T-cell (primary cell): ENCODE measurements around the gene CAMK4. TPM values are rescaled to one million over a fixed set of nuclear protein-coding genes. Genes with fewer than 3 reads are reported as not detected.
"Not testable (repeated sequence)": the region's sequence is repeated elsewhere in the genome, so short reads cannot be mapped to it uniquely, and the experiment has no call there.

Experiments used
- ATAC-seq, 4 experiments: fragments of 200-7000 bp in 3 of 4; fragments of 150-1000 bp in 1 of 4; cut with Tn5 transposase; replicated peaks in 1 of 4; 1 replicate in 3 of 4; 2 replicates in 1 of 4; pipeline ENCODE4 v1.10.0; 2021; ENCODE audit warnings: moderate library complexity in 3 of 4, mild to moderate bottlenecking in 2 of 4, moderate number of reproducible peaks in 1 of 4
- CTCF ChIA-PET, 2 donors: fragments of 300-600 bp; sonication (Branson Sonifier 250); formaldehyde crosslinking; loops; one replicate each; lab custom pipeline; 2022; ENCODE audit warnings: antibody characterized with exemption in 2 of 2; lab: Charles Lee
- POLR2A ChIA-PET, 2 donors: fragments of 300-600 bp; sonication (Branson Sonifier 250); formaldehyde crosslinking; loops; one replicate each; lab custom pipeline; 2022; ENCODE audit warnings: antibody characterized with exemption in 2 of 2; lab: Charles Lee
- DNase-seq, 35 experiments: peaks; one replicate each; pipeline versions ENCODE4 v3.0.0 to v3.0.0-alpha.2; 2013 to 2023
- H3K27ac ChIP-seq: one replicate; pipeline ENCODE4 v1.5.1; 2013; ENCODE audit warnings: low read length
- H3K27me3 ChIP-seq, 2 experiments: replicated peaks in 1 of 2; 1 replicate in 1 of 2; 2 replicates in 1 of 2; pipeline versions ENCODE4 v1.6.1 to v1.7.0; 2013; ENCODE audit warnings: low read length in 1 of 2, mixed read lengths in 1 of 2; ENCODE audit not compliant: control insufficient read depth in 2 of 2, insufficient read depth in 2 of 2; ENCODE audit errors: extremely low read depth in 1 of 2
- H3K36me3 ChIP-seq, 2 donors: 1 replicate in 1 of 2; 2 replicates in 1 of 2; pipeline versions ENCODE4 v1.6.1 to v1.7.0; 2013; ENCODE audit warnings: low read length in 1 of 2; ENCODE audit not compliant: control insufficient read depth in 2 of 2, insufficient read depth in 1 of 2; ENCODE audit errors: extremely low read depth in 1 of 2
- H3K4me1 ChIP-seq, 2 experiments: 1 replicate in 1 of 2; 2 replicates in 1 of 2; pipeline versions ENCODE4 v1.6.1 to v1.7.0; 2013; ENCODE audit warnings: low read length in 2 of 2, mixed read lengths in 1 of 2; ENCODE audit not compliant: insufficient read depth in 2 of 2, control insufficient read depth in 1 of 2; ENCODE audit errors: extremely low read depth in 1 of 2
- H3K4me3 ChIP-seq, 2 donors: 1 replicate in 1 of 2; 2 replicates in 1 of 2; pipeline versions ENCODE4 v1.5.1 to v1.7.0; 2013; ENCODE audit warnings: mild to moderate bottlenecking in 2 of 2, low read length in 1 of 2, moderate library complexity in 1 of 2; ENCODE audit not compliant: control insufficient read depth in 1 of 2; ENCODE audit errors: extremely low read depth in 1 of 2
- H3K9me3 ChIP-seq: 2 replicates; pipeline ENCODE4 v1.7.0; 2013
- H3K27ac Mint-ChIP-seq, 2 donors: one replicate each; pipeline ENCODE4 v1.8.0; 2020 to 2021; ENCODE audit warnings: mild to moderate bottlenecking in 2 of 2, mixed read lengths in 2 of 2
- H3K27me3 Mint-ChIP-seq, 2 donors: one replicate each; pipeline ENCODE4 v1.8.0; 2021 to 2022; ENCODE audit warnings: mixed read lengths in 2 of 2
- H3K36me3 Mint-ChIP-seq: one replicate; pipeline ENCODE4 v1.8.0; 2021; ENCODE audit warnings: mixed read lengths
- H3K4me1 Mint-ChIP-seq, 3 donors: one replicate each; pipeline ENCODE4 v1.8.0; 2020 to 2022; ENCODE audit warnings: mixed read lengths in 3 of 3, mild to moderate bottlenecking in 1 of 3
- H3K4me3 Mint-ChIP-seq, 3 donors: one replicate each; pipeline ENCODE4 v1.8.0; 2020 to 2022; ENCODE audit warnings: mild to moderate bottlenecking in 3 of 3, mixed read lengths in 3 of 3, moderate library complexity in 3 of 3
- H3K9me3 Mint-ChIP-seq, 3 donors: one replicate each; pipeline ENCODE4 v1.8.0; 2020 to 2022; ENCODE audit warnings: mixed read lengths in 3 of 3
- WGBS: methylation state at CpG from one replicate; pipeline ENCODE4 v1.1.5; 2013; ENCODE audit warnings: missing lambda C conversion rate; ENCODE audit not compliant: insufficient coverage; 5-methylcytosine and 5-hydroxymethylcytosine counted together
- total RNA-seq, 35 experiments: library from RNA in 6 of 35; stranded (reverse) in 6 of 35; fragments of 120-200 nt in 1 of 35; gene quantifications; one replicate each; pipeline versions ENCODE4 v1.2.1 to v1.2.4 and lab custom pipeline; 2013 to 2026

Gene CAMK4
- total RNA-seq, 5 donors from 2014 or later (not counting 1 experiment from before 2014, with no cell fraction given), result 120 to 274 (median 243) TPM

DNA sequence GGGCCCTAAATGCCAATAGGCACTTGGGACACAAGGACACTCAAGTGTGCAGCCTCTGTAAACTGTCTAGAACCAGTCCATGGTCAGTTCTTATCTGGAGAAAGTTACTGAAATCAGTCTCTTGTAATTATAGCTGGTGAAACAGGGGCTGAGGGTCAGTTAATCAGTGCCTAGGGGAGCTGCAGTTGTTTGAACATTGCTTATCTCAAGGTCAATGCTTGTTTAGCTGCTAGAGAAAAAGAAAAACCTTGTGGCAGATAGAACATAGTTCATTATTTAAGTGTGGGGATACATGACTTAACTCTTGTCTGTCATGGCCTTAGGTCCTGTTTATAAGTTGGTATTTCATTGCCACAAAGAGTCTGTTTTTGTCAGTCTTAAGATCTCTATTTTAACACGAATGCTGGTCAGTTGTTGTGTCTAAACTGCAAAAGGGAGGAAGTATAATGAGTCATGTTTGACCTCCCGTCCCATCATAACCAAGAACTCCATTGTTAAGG lies 180.1 kb downstream of the CAMK4 start:
- ChIA-PET POLR2A (no interaction called here), CTCF (no interaction called here)
- no peak overlapping the region for H3K27ac ChIP-seq
- Mint-ChIP-seq H3K9me3 (peaks cover 0 to 13% (median 6%) of the 10 kb centered on the region in 3 donors), H3K4me3 (no peak overlapping the region), H3K27ac (no peak overlapping the region), H3K36me3 (peaks cover 95% of the 10 kb centered on the region), H3K27me3 (no peaks in the 10 kb centered on the region), H3K4me1 (peaks cover 13 to 34% (median 17%) of the 10 kb centered on the region in 3 donors)
- H3K9me3 ChIP-seq, result no peaks in the 10 kb centered on the region
- no CpG with 5 or more reads among the region's 2 CpGs for WGBS
- H3K4me1 ChIP-seq, result no peaks in the 10 kb centered on the region
- H3K4me3 ChIP-seq, result no peak overlapping the region
- peaks cover 0 to 34% of the 10 kb centered on the region in 2 donors for H3K36me3 ChIP-seq
- DNase-seq, result no peak
- peaks cover 0 to 2% of the 10 kb centered on the region in 2 experiments for H3K27me3 ChIP-seq
- no peak for ATAC-seq

DNA sequence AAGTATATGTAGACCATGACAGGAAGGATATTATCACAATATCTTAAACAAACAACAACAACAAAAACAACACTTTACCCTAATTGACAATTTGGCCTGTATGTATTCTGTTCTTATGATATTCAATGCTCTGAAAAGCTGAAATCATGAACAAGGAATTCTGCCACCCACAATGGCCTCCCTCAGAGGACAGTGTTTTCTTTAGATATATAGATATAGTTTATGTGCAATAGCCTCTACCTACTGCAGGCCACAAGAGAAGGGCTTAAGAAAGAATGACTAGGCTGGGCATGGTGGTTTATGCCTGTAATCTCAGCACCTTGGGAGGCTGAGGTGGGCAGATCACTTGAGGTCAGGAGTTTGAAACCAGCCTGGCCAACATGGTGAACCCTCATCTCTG lies 183.4 kb downstream of the CAMK4 start:
- ATAC-seq (no peak), DNase-seq (no peak)
- Mint-ChIP-seq H3K27me3 (no peaks in the 10 kb centered on the region), H3K4me1 (peaks cover 16 to 35% (median 18%) of the 10 kb centered on the region in 3 donors), H3K4me3 (no peak overlapping the region), H3K9me3 (peaks cover 0 to 13% (median 0%) of the 10 kb centered on the region in 3 donors), H3K36me3 (peaks cover 84% of the 10 kb centered on the region), H3K27ac (peak overlapping the region in 1 of 2 donors; percentile 39)
- H3K36me3 ChIP-seq, result peaks cover 0 to 20% of the 10 kb centered on the region in 2 donors
- H3K9me3 ChIP-seq, result no peaks in the 10 kb centered on the region
- H3K4me1 ChIP-seq, result no peaks in the 10 kb centered on the region
- peaks cover 0 to 2% of the 10 kb centered on the region in 2 experiments for H3K27me3 ChIP-seq
- POLR2A ChIA-PET, result no interaction called here
- CTCF ChIA-PET, result no interaction called here
- no peak overlapping the region for H3K4me3 ChIP-seq
- no peak overlapping the region for H3K27ac ChIP-seq

DNA sequence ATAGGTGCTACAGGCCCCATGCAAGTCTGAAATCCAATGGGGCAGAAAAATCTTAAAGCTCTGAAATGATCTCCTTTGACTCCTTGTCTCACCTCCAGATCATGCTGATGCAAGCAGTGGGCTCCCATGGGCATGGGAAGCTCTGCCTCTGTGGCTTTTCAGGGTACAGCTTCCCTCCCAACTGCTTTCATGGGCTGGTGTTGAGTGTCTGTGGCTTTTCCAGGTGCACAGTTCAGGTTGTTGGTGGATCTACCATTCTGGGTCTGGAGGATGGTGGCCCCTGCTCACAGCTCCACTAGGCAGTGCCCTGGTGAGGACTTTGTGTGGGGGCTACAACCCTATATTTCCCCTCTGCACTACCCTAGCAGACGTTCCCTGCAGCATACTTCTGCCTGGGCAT lies 184.6 kb downstream of the CAMK4 start:
- peak overlapping the region in 1 of 2 donors; percentile 36 for H3K27ac Mint-ChIP-seq
- H3K4me1 Mint-ChIP-seq, result peaks cover 15 to 35% (median 18%) of the 10 kb centered on the region in 3 donors
- H3K4me1 ChIP-seq, result no peaks in the 10 kb centered on the region
- H3K36me3 ChIP-seq, result peaks cover 0 to 18% of the 10 kb centered on the region in 2 donors
- H3K4me3 ChIP-seq, result no peak overlapping the region
- H3K9me3 Mint-ChIP-seq, result peaks cover 0 to 13% (median 0%) of the 10 kb centered on the region in 3 donors
- ATAC-seq, result no peak
- H3K4me3 Mint-ChIP-seq, result peak overlapping the region in 1 of 3 donors; percentile 24
- WGBS, result 92% methylated on average over 1 of the region's 1 CpG
- no peaks in the 10 kb centered on the region for H3K27me3 Mint-ChIP-seq
- no peak overlapping the region for H3K27ac ChIP-seq
- H3K9me3 ChIP-seq, result no peaks in the 10 kb centered on the region
- ChIA-PET POLR2A (no interaction called here), CTCF (no interaction called here)
- peaks cover 0 to 2% of the 10 kb centered on the region in 2 experiments for H3K27me3 ChIP-seq
- peaks cover 71% of the 10 kb centered on the region for H3K36me3 Mint-ChIP-seq
- no peak for DNase-seq

DNA sequence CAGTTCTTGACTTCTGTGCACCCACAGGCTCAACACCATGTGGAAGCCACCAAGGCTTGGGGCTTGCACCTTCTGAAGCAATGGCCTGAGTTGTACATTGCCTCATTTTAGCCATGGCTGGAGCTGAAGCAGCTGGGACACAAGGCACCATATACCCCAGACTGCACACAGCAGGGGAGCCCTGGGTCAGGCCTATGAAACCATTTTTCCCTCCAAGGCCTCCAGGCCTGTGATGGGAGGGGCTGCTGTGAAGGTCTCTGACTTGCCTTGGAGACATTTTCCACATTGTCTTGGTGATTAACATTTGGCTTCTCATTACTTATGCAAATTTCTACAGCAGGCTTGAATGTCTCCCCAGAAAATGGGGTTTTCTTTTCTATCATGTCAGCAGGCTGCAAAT lies 185.1 kb downstream of the CAMK4 start:
- H3K27ac ChIP-seq, H3K4me3 ChIP-seq, CTCF ChIA-PET, POLR2A ChIA-PET, H3K27ac Mint-ChIP-seq, H3K4me1 ChIP-seq, ATAC-seq, H3K9me3 ChIP-seq, DNase-seq, H3K27me3 Mint-ChIP-seq, H3K27me3 ChIP-seq: not testable (repeated sequence)
- Mint-ChIP-seq H3K9me3 (peaks cover 0 to 13% (median 0%) of the 10 kb centered on the region in 3 donors), H3K36me3 (peaks cover 71% of the 10 kb centered on the region), H3K4me1 (peaks cover 15 to 38% (median 17%) of the 10 kb centered on the region in 3 donors), H3K4me3 (peak overlapping the region in 1 of 3 donors; percentile 24)
- H3K36me3 ChIP-seq, result peaks cover 0 to 18% of the 10 kb centered on the region in 2 donors

DNA sequence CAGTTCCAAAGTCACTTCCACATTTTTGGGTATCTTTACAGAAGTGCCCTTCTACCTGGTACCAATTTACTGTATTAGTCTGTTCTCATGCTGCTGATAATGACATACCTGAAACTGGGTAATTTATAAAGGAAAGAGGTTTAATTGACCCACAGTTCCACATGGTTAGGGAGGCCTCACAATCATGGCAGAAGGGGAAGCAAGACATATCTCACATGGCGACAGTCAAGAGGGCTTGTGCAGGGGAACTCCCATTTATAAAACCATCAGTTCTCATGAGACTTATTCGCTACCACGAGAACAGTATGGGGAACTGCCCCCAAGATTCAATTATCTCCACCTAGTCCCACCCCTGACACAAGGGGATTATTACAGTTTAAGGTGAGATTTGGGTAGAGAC lies 185.9 kb downstream of the CAMK4 start:
- H3K27ac ChIP-seq, H3K27me3 ChIP-seq, ATAC-seq, H3K4me1 ChIP-seq, H3K27me3 Mint-ChIP-seq, H3K27ac Mint-ChIP-seq, H3K4me3 Mint-ChIP-seq, POLR2A ChIA-PET, H3K9me3 ChIP-seq, CTCF ChIA-PET, H3K4me3 ChIP-seq, DNase-seq: not testable (repeated sequence)
- H3K36me3 ChIP-seq, result peaks cover 0 to 20% of the 10 kb centered on the region in 2 donors
- Mint-ChIP-seq H3K9me3 (peaks cover 0 to 13% (median 0%) of the 10 kb centered on the region in 3 donors), H3K4me1 (peaks cover 13 to 38% (median 15%) of the 10 kb centered on the region in 3 donors), H3K36me3 (peaks cover 68% of the 10 kb centered on the region)
- WGBS, result no CpG with 5 or more reads among the region's 3 CpGs

DNA sequence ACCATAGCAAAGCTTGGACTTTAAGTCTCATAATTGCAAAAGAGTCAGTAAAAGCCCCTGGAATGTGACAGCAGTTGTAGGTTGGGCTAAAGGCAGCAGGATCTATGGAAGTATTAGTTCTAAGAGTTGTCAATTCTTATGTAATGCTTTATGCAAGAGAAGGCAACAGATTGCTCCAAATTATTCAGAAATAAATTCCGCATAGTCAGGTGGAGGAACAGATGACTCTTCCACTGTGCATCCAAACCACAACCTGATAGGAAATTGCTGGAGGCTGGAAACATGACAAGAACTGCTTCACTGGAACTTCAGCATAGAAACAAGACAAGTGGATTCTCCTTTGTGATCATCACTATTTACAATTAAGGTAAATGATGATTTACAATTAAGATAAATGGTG lies 187.1 kb downstream of the CAMK4 start:
- CTCF ChIA-PET, result interaction anchor here in 1 of 2 donors (0.6 kb wide), 1 partner anchor 736 kb away, joined by 3 read pairs; no protein-coding TSS in a partner anchor
- DNase-seq, result no peak
- WGBS, result no CpG with 5 or more reads among the region's 1 CpG
- no peak overlapping the region for H3K27ac ChIP-seq
- no peaks in the 10 kb centered on the region for H3K27me3 Mint-ChIP-seq
- no peak overlapping the region for H3K4me3 ChIP-seq
- POLR2A ChIA-PET, result no interaction called here
- H3K4me3 Mint-ChIP-seq, result no peak overlapping the region
- no peaks in the 10 kb centered on the region for H3K9me3 ChIP-seq
- peaks cover 0 to 21% of the 10 kb centered on the region in 2 donors for H3K36me3 ChIP-seq
- no peaks in the 10 kb centered on the region for H3K4me1 ChIP-seq
- H3K27ac Mint-ChIP-seq, result no peak overlapping the region
- H3K36me3 Mint-ChIP-seq, result peaks cover 63% of the 10 kb centered on the region
- H3K27me3 ChIP-seq, result peaks cover 0 to 2% of the 10 kb centered on the region in 2 experiments
- H3K4me1 Mint-ChIP-seq, result peaks cover 13 to 36% (median 15%) of the 10 kb centered on the region in 3 donors
- ATAC-seq, result no peak
- peaks cover 0 to 11% (median 2%) of the 10 kb centered on the region in 3 donors for H3K9me3 Mint-ChIP-seq
